Thoracic aorta (tissue), 2 donors: ENCODE data around the gene HIGD1C. TPM values are rescaled to one million over a fixed set of nuclear protein-coding genes. Genes with fewer than 3 reads are reported as not detected.

Experiments used
- ATAC-seq: fragments of 150-250 bp; one replicate; pipeline ENCODE4 v1.8.0; 2017; ENCODE audit warnings: low read depth; ENCODE audit not compliant: insufficient number of reproducible peaks, low FRiP score
- DNase-seq: peaks from one replicate; pipeline ENCODE4 v3.0.0-alpha.2; 2020; ENCODE audit warnings: low spot score
- H3K27ac ChIP-seq, 2 donors: fragments of 200-600 bp; sonication (generic); 1 replicate in 1 of 2; 2 replicates in 1 of 2; pipeline ENCODE4 v1.5.1; 2016; ENCODE audit warnings: mild to moderate bottlenecking in 2 of 2, moderate library complexity in 2 of 2
- H3K27me3 ChIP-seq: fragments of 200-600 bp; sonication (generic); replicated peaks from 2 replicates; pipeline ENCODE4 v1.6.0; 2016; ENCODE audit warnings: mild to moderate bottlenecking; ENCODE audit not compliant: insufficient read depth
- H3K36me3 ChIP-seq: fragments of 200-600 bp; sonication (generic); one replicate; pipeline ENCODE4 v1.5.1; 2016
- H3K4me1 ChIP-seq, 2 donors: fragments of 200-600 bp; sonication (generic); 1 replicate in 1 of 2; 2 replicates in 1 of 2; pipeline versions ENCODE4 v1.5.1 to v1.6.0; 2016; ENCODE audit warnings: low read depth in 2 of 2, mild to moderate bottlenecking in 1 of 2; ENCODE audit not compliant: control insufficient read depth in 1 of 2
- H3K4me3 ChIP-seq: fragments of 200-600 bp; sonication (generic); 2 replicates; pipeline ENCODE4 v1.5.1; 2016; ENCODE audit warnings: mild to moderate bottlenecking
- H3K9me3 ChIP-seq: fragments of 200-600 bp; sonication (generic); 2 replicates; pipeline ENCODE4 v1.5.1; 2016
- CTCF ChIP-seq: fragments of 200-600 bp; sonication (generic); IDR thresholded peaks from one replicate; pipeline ENCODE4 v1.5.1; 2019; ENCODE audit warnings: antibody characterized with exemption
- total RNA-seq, 2 donors: library from RNA; depleted of rRNA; stranded (reverse); fragments of >200 nt; gene quantifications; one replicate each; pipeline versions ENCODE4 v1.1.0 to v1.2.3, GENCODE V29; 2016

The HIGD1C gene
- total RNA-seq, 2 donors from 2014 or later = not detected

- ATAC-seq = peak; percentile 85
- Histone ChIP-seq H3K36me3 (peaks cover 8% of the 10 kb centered on the region), H3K9me3 (no peaks in the 10 kb centered on the region), H3K27ac (peak overlapping the region; percentile 80), H3K27me3 (no peaks in the 10 kb centered on the region), H3K4me1 (peaks cover 29 to 37% of the 10 kb centered on the region in 2 donors), H3K4me3 (peak overlapping the region; percentile 9)
- no peak for DNase-seq
- TF ChIP-seq CTCF = no peak
These were observed 33.0 kb downstream of the HIGD1C start for GRCh38 chr12:50985322-50985721.

GRCh38 chr12:50986966-50987737 is 34.8 kb downstream of the HIGD1C start:
- no peak for DNase-seq
- no peaks in the 10 kb centered on the region for H3K27me3 ChIP-seq
- H3K27ac ChIP-seq = peak overlapping the region; percentile 34 to 80
- H3K36me3 ChIP-seq = peaks cover 26% of the 10 kb centered on the region
- ATAC-seq = no peak
- TF ChIP-seq CTCF = peak; percentile 49
- peaks cover 29 to 37% of the 10 kb centered on the region in 2 donors for H3K4me1 ChIP-seq
- no peaks in the 10 kb centered on the region for H3K9me3 ChIP-seq
- H3K4me3 ChIP-seq = no peak overlapping the region

- Histone ChIP-seq H3K36me3 (peaks cover 29% of the 10 kb centered on the region), H3K9me3 (no peaks in the 10 kb centered on the region), H3K27ac (peak overlapping the region in 1 of 2 donors; percentile 80), H3K27me3 (no peaks in the 10 kb centered on the region), H3K4me1 (peaks cover 28 to 35% of the 10 kb centered on the region in 2 donors), H3K4me3 (no peak overlapping the region)
- DNase-seq (no peak), ATAC-seq (no peak)
- TF ChIP-seq CTCF = no peak
These were observed 35.7 kb downstream of the HIGD1C start for GRCh38 chr12:50988051-50988450.

GRCh38 chr12:50988871-50989270 is 36.5 kb downstream of the HIGD1C start:
- Histone ChIP-seq H3K36me3 (peaks cover 29% of the 10 kb centered on the region), H3K27ac (no peak overlapping the region), H3K9me3 (no peaks in the 10 kb centered on the region), H3K27me3 (no peaks in the 10 kb centered on the region), H3K4me1 (peaks cover 23 to 27% of the 10 kb centered on the region in 2 donors), H3K4me3 (no peak overlapping the region)
- DNase-seq = no peak
- ATAC-seq = no peak
- TF ChIP-seq CTCF = no peak

- no peak overlapping the region for H3K4me3 ChIP-seq
- ATAC-seq (no peak), DNase-seq (no peak)
- peaks cover 12 to 15% of the 10 kb centered on the region in 2 donors for H3K4me1 ChIP-seq
- TF ChIP-seq CTCF = no peak
- peaks cover 40% of the 10 kb centered on the region for H3K36me3 ChIP-seq
- no peak overlapping the region for H3K27ac ChIP-seq
- H3K27me3 ChIP-seq = no peaks in the 10 kb centered on the region
- H3K9me3 ChIP-seq = no peaks in the 10 kb centered on the region
These were observed 37.9 kb downstream of the HIGD1C start for GRCh38 chr12:50990147-50990727.
